HG03558 (cell line): Measurements from ENCODE around the gene MDFIC.
A peak's percentile ranks its signal among the peaks of the same experiment; 100 is the strongest.

ENCODE experiments used
- ATAC-seq: cut with Tn5 transposase; IDR thresholded peaks from one replicate; pipeline ENCODE4 v1.9.1; 2021; ENCODE audit warnings: moderate number of reproducible peaks; ENCODE audit not compliant: unreplicated experiment; ENCODE audit errors: extremely low read depth

MDFIC gene

DNA sequence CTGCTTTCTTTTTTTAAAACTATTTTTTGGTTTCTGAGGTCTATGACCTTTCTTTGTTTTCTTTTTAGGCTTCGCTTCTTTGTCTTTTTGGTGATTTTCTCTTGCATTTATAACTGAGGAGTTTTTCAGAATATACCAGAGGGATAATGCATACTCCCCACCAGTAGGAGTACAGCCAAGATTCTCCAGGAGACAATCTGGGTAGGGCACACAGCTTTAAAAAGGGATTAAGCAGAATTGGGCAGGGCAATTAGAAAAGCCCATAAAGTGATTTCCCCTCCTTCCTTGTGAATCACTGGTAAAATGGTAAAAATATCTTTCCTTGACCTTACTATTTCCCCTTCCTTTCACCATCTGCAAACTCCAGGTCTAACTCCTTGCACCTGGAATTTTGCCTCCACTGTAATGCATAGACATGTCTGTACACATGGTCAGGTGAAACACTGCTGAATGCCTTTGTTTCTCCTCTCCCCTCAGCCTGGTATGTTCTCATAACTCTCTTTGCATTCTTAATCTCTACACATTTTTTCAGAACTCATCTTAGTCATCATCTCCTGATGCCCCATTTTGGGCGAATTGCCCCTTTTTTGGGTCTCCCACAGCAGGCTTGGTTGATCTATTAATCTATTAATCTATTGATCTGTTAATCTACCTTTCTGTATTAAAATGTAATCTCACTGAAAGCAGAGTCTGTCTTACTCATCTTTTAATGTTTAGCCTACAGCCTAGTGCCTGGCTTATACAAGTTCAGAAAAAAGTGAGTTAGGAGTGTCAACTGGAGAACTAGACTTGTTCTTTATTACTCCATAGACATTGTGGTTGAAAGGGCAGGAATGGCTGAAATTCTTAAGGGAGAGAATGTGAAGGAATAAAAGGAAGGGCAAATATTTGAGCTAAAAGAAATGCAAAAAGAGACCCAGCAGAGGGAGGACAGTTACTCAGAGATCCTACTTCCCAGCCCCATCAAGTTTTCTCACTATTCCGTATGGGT lies 64.6 kb downstream of the MDFIC start:
- ATAC-seq, result no peak

DNA sequence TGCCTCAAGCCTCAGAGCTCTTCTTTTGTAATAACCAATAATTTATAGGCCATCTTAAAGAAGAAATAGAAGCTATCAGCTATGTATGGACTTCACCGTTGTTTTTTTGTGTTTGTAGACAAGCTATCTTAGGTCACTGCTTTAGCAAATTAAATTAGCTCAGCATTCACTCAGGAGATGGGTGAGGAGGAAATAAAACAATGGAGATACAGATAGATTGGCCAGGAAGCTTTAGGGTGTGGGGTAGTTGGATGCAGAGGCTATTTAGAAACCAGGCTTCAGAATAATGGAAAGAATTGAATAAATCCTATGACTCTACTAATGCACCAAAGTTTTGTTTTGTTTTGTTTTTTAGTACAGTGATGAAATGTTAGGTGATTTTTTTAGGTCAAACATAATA lies 66.1 kb downstream of the MDFIC start:
- ATAC-seq, result no peak

DNA sequence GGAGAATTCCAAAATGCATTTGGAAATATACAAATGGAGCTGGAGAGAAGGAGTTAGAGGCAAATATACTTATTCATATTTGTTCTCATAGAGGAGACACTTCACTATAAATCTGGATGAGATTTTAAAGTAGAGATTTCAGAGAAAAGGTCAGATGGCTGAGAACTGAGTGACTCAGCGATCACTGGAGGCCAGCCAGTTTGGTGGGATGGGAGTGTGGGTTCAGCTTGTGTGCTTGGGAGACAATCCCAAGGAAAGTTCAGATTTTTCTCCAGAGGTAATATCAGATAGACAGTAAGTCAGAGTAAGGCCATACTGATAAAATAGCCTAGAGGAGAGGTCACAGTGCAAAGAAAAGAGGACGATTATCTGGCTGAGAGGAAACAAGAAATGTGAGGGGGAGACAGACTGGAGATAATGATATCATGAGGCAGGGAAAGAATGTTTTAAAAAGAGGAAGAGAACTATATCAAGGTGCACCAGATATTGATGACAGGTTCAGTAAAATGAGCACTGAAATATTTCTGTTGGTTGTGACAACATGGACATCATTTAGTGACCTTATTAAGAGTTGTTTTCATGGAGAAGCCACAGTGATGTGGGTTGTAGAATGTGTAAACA lies 67.0 kb downstream of the MDFIC start:
- no peak for ATAC-seq

DNA sequence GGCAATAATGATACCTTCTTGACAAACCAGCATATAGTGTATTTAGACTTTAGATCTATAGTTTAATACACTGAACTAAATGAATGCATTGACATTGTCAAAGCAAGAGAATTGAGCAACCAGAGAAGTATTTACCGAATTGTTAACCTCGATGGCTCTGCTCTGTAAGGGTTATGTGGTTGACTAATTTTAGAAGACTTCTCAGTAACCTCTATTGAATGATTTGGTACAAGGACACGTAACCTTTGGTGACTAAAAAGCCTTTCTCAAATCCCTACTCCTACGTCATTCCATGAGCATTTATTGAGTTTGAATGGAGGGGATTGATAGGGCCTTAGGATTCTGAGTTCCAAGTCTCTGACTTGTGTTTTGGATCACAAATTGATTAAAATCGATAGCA lies 67.6 kb downstream of the MDFIC start:
- ATAC-seq, result no peak

DNA sequence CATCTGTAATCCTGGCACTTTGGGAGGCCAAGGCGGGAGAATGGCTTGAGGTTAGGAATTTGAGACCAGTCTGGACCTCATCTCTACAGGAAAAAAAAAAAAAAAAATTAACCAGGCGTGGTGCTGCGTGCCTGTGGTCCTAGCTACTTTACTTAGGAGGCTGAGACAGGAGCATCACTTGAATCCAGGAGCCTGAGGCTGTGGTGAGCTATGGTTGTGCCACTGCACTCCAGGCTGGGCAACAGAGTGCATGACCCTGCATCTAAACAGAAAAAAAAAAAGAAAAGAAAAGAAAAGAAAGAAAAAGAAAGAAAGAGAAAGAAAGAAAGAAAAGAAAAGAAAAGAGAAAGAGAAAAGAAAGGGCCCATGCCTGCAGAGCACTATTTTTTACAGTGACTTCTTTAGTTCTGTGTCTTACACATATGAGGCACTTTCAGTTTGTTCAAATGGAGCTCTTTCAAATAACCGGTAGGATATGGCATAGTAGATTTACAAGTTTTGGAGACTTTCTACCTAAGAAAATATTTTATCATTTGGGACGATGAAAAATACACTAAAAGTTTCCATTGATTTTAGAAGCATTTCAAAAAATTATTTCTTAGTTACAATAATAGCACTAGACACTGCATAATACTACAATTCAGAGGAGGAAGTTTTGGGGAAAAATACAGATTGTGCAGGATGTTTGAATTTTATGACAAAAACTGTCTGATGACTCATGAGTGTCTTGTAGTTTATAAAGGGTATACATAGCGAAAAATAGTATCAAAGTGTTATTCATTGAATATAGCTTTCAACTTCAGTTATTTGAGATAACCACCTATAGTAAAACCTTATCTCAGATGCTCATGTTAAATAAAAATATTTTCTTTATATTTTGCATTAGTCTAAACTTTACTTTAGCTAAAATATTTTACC lies 75.9 kb downstream of the MDFIC start:
- no peak for ATAC-seq

DNA sequence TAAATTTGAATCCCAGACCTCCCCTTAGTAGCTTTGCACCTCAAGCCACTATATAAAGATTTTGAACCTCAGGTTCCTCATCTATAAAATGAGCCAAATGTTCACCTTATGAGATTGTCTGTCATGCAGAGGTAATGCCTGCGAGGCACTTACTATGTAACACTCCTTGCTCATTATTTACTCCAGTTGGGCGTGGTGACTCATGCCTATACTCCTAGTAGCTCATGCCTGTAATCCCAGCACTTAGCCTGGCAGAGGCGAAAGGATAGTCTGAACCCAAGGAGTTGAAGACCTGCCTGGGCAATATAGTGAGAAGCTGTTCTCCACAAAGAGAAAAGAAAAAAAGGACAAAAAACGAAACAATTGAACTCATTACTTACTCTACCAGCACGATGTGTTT lies 82.2 kb downstream of the MDFIC start:
- no peak for ATAC-seq

DNA sequence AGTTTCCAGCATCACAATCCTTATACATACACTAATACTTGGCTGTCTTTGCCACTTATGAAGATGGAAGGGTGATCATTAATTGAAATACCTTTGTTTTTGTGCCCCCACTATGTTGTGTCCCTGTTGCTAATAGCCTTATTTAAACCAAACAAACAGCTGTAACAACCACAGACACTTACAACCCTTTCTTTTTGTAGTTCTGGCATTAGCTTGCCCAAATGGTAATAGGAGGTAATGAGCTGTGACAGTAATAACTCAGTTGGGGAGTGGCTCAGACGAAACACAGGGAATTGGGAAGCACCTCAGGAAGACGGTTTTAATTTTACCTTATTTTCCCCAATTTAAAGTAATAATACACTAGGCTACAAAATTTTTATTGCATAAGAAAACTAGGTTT lies 83.4 kb downstream of the MDFIC start:
- no peak for ATAC-seq

DNA sequence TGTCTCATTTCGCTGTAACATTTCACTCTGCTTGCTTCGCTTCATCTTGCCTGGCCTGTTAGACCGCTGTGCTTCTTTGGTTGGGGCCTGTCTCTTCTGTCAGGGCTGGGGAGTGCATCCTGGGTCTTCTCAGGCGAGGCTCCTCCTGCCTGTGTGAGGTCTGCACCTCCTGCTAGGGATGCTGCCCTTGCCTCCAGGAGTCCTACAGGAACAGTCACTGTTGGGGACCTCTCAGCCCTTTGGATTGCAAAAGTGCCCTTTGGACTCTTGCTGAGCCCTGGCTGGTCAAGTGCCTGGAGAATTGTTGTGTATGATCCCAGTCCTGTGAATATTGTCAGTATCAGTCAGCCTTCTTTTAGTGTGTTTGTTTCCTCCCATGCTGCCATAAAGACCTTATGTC lies 84.1 kb downstream of the MDFIC start:
- ATAC-seq, result no peak

DNA sequence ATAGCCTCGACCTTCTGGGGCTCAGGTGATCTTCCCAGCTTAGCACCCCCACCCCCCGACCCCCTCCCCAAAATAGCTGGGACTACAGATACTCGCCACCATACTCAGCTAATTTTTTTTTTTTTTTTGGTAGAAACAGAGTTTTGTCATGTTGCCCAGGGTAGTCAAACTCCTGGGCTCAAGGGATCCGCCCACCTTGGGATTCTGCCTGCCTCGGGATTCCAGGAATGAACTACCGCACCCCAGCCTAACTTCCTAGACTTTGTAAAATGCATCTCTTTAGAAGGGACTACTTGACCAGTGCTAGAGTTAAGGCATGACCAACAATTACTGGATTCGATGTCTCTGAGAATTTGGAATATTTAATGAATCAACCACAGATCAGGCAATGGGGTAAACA lies 85.9 kb downstream of the MDFIC start:
- no peak for ATAC-seq

DNA sequence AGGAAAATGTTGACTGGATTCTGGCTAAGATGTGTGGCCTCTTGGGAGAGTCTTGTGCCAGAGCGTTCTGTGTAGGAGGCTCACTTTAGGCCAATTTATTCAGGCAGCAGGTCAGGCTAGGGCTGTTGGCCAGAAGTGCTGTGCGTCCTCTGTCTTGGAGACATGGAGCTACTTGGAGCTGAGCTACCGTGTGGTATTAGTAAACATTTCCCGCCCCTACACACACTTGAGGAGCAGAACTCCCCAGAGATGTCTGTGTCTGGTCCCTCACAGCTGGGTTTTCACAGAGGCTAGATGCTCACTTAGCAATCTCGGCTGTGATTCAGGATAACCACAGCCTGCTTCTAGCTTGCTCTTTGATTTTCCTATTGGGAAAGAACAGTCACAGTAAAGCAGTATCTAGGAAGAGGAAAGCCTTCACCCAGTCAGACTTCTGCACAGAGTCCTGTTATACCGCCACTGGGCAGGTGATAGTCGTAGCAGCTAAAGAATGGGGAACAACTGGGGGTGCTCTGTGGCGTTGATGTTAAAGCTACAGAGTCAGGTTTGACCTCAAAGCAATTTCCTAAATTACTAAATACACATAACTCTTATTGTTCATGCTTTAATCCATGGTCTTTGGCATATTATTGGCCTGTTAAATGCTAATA lies 86.7 kb downstream of the MDFIC start:
- no peak for ATAC-seq

DNA sequence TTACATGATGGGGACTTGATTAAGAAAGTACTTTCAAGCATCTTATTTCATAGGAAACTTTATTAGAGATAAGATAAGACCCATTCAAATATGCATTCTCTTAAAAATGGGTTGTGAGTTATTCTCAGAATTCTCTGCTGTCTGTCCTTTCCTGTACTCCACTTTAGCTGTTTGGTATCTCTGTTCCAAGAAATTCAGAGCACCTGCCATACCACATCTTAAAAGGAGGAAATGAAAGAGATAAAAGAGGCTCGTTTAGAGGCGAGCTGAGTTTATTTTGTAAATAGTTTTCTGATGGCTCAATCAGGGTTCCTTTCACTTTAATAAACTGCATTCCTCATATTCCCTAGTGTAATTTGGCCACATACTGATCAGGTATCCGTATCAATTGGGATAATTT lies 87.2 kb downstream of the MDFIC start:
- ATAC-seq, result peak; percentile 73

DNA sequence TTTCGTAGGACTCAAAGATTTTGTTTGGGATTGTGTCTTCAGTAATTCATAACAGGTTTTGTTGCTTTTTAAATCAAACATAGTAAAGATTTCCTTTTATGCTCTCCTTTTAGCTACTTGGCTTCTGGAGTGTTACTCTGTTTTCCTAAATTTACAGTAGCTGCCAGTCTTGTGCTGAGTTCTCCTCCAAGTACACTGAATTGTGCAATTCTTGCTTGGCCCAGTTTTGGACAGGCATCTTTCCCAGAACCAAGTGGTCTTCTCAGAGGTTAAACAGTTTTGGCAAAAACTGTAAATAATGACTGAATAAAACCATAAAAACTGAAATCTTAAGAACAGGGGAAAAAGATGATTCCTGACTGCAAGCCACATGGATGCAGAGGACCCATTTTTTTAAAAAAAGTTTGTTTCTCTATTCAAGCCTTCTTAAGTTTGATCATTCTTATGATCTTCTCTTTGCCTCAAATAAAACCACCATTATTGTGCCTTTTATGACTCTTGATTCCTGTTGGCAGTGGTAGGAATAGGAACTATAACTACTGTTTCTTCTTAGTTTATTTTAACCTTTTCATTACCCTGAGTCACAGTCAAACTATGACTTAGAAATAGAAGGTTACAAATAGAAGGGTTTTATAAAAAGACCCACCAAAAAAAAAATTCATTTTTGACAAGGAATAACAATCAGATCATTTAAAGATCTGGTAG lies 88.0 kb downstream of the MDFIC start:
- ATAC-seq, result no peak

DNA sequence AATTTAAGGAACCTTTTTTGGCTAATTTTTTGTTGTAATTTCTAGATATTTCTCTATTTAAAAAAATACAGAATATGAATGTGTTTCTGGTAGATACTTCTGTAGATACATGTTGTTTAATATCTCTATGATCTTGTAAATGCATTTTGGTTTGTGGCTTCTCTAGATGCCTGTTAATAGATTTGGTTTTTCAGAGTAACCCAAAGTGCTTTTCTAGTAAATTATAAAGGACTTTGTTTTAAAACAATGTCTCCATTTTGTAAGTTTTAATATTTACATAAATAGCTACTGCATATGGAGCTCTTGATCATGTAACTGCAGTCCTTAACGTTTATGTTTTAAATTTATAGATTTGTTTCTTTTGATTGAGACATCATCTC lies 88.5 kb downstream of the MDFIC start:
- no peak for ATAC-seq

DNA sequence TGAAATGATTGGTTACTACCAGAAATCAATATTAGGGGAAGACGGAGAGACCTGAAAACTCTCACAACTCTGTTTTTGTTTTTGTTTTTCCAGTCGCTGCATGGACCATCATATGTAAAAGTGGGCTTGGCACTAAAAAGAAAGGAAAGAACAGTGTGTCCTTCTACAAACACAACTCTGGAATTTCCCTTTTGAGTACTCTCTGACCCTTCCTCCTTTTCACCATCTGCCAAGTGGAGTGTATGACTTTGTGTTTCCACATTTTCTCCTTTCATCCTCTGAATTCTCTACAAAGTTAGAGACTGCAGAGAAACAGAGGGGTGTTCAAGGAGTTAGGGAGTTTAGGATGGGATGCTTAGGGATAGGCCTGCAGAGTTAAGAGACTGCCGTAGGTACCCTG lies 92.0 kb downstream of the MDFIC start:
- no peak for ATAC-seq

DNA sequence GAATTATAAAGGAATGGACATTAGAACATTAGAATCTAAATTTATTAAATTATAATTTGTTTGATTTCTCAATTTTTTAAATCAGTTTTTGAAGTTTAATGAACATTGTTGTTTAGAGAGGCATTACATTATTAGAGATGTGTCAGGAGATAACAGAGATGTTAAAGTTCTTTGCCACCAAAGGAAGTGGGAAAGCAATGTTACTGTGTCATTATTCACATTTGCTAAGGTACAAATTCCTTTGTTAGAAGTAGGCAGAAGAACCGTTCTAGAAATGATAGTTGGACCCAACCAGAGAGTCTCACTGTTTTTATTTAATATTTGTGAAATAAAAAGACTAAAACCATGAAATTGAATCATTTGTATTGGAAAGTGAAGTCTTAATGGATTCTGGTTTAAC lies 92.9 kb downstream of the MDFIC start:
- ATAC-seq, result no peak

DNA sequence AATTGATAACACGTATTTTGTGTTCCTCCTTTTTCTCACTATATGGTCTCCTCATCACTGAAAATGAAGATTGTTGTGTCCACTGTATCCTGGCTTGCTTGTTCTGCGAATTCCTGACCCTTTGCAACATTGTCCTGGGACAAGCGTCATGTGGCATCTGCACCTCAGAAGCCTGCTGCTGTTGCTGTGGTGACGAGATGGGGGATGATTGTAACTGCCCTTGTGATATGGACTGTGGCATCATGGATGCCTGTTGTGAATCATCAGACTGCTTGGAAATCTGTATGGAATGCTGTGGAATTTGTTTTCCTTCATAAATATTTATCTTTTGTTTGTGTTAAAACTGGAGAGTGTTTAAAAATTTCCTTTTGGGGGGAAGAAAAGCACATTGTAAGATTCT lies 93.7 kb downstream of the MDFIC start:
- ATAC-seq, result no peak

DNA sequence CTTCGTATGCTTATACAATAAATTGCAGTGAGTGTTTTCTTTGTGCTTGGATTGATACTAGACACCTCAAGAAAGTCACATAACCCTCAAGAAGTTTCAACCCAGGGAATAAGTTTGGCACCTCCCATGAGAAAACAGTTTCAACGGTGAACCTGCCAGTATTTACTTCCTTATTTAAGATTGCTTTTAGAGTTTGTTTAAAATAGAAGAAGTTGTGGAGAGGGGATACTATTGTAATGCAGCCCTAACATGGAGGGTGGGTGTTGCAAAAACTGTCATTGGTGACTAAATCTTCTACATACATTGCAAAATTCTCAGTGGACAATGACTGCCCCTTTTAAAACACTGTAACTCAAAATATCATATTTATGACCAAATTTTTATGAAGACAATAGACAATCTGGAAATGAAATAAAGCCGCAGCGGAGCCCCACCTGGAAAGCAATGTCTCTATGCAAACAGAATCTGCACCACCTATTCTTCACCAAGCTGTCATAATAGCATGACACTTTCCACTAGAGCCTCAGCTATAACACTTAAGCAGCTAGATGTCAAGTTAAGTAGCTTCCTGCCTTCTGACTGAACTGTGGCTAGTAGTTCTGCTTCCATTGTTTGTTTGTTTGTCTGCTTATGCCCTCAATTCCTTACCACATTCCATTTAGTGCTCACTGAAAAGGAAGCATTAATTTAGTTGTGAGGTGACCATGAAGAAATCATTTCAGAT lies 98.2 kb downstream of the MDFIC start:
- no peak for ATAC-seq

DNA sequence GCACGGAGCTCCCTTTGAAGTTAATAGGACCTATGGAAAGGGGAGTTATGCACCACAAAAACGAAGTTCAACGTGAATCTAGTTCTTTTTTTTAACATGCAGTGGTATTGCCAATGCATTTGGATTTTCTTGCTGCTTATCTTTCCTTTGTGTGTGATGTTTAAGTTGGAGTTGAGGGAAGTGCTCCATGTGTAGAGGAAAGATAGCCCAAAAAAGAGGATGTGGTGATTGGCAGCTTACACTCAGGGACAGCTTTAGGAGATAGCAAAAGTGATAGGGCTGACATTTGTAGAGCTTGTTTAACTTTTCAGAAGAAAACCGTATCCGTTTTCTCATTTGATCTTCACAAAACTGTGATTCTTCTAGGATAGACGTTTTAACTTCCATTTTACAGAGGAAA lies 101.3 kb downstream of the MDFIC start:
- no peak for ATAC-seq

DNA sequence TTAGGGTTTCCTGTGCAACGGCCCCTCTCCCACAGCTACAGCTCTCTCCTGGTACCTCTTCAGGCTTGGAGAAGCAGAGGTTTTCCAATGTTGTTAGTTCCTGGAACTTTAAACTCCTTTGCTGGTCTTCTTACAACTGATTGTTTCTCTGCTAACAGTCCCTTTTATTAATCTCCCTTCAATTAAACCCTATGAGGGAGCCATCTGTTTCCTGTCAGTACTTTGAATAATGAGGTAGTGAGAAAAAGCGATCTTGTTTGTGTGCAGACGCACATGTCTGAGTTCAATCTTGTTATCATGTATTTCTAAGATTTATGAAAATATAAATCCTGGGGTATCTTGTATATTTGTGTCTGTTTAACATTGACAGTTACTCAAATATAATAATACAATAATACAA lies 102.4 kb downstream of the MDFIC start:
- no peak for ATAC-seq
